ENCODE measurements around the gene CDC42EP1.

The CDC42EP1 gene

DNA sequence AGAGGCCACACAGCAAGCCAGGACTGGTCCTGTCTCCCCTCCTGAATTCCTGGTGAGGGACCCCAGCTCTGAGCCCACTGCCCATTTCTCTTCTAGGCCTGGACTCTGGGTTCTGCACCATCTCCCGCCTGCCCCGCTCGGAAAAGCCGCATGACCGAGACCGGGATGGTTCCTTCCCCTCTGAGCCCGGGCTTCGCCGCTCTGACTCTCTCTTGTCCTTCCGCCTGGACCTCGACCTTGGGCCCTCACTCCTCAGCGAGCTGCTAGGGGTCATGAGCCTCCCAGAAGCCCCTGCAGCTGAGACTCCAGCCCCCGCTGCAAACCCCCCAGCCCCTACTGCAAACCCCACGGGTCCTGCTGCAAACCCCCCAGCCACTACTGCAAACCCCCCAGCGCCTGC lies 7.7 kb downstream of the CDC42EP1 start:
- TF ChIP-seq, protein P1, sequence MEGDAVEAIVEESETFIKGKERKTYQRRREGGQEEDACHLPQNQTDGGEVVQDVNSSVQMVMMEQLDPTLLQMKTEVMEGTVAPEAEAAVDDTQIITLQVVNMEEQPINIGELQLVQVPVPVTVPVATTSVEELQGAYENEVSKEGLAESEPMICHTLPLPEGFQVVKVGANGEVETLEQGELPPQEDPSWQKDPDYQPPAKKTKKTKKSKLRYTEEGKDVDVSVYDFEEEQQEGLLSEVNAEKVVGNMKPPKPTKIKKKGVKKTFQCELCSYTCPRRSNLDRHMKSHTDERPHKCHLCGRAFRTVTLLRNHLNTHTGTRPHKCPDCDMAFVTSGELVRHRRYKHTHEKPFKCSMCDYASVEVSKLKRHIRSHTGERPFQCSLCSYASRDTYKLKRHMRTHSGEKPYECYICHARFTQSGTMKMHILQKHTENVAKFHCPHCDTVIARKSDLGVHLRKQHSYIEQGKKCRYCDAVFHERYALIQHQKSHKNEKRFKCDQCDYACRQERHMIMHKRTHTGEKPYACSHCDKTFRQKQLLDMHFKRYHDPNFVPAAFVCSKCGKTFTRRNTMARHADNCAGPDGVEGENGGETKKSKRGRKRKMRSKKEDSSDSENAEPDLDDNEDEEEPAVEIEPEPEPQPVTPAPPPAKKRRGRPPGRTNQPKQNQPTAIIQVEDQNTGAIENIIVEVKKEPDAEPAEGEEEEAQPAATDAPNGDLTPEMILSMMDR (IDR thresholded peaks at IDR 0.05; ENCODE audit: borderline replicate concordance, insufficient read depth, low read depth, low read length) = no peak
- no peak overlapping the region for H3K4me3 ChIP-seq (ENCODE audit: low read depth, low read length)

DNA sequence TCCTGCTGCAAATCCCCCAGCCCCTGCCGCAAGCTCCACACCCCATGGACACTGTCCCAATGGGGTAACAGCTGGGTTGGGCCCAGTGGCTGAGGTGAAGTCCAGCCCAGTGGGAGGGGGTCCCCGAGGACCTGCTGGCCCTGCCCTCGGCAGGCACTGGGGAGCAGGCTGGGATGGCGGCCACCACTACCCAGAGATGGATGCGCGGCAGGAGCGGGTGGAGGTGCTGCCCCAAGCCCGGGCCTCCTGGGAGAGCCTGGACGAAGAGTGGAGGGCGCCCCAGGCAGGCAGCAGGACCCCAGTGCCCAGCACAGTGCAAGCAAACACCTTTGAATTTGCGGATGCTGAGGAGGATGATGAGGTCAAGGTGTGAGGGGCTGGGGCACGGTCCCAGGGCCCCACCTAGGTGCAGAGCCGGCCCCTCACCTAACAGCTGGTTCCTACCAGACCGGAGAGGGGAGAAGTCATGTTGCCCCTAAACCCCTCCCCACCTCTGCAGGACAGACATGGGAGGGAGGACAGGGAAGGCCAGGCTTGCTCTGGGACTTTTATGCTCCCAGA lies 8.2 kb downstream of the CDC42EP1 start:
- TF ChIP-seq, protein P1 (IDR thresholded peaks at IDR 0.05; ENCODE audit: borderline replicate concordance, insufficient read depth, low read depth, low read length) = no peak
- H3K4me3 ChIP-seq (ENCODE audit: low read depth, low read length) = no peak overlapping the region

DNA sequence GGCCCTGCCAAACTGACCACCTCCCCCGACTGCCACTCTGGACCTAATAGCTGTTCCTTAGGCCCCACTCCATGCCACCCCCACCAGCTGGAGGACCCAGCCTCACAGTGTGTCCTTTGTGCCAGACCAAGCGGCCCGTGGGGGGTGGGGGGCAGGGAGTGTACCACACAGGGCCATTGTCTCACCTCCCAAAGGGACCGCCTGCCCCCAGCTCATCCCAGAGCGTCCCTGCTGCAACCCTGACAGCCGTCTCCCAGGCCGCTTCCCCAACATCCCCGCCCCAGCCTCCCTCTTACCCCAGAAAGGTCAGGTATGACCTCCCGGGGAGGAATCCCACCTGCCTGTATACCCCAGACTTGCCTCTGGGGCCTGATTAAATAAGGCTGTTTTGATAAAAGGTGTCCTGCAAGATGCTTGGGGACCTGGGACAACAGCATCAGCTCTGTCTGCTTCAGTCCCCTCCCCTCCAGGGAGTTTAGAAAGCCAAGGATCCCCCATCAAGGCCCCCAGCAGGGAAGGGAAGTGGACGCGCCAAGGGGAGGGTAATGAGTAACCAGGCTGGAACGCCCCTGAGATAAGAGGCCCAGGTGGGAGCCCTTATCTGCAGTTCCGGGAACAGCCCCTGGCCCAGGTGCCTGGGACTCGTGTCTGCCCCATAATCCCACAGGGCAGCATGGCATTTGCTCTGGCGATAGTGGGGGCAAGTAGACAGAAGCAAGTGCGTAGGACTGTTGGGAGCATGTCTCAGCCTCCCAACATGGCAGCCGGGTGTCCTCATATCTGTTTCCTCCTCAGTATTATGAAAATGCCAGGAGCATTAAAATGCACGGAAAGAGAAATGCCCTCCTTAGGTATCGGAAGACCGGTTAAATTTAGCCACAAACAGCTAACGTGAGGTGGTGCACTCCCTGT lies 9.0 kb downstream of the CDC42EP1 start:
- TF ChIP-seq, protein P1 (IDR thresholded peaks at IDR 0.05; ENCODE audit: borderline replicate concordance, insufficient read depth, low read depth, low read length) = no peak
- no peak overlapping the region for H3K4me3 ChIP-seq (ENCODE audit: low read depth, low read length)

DNA sequence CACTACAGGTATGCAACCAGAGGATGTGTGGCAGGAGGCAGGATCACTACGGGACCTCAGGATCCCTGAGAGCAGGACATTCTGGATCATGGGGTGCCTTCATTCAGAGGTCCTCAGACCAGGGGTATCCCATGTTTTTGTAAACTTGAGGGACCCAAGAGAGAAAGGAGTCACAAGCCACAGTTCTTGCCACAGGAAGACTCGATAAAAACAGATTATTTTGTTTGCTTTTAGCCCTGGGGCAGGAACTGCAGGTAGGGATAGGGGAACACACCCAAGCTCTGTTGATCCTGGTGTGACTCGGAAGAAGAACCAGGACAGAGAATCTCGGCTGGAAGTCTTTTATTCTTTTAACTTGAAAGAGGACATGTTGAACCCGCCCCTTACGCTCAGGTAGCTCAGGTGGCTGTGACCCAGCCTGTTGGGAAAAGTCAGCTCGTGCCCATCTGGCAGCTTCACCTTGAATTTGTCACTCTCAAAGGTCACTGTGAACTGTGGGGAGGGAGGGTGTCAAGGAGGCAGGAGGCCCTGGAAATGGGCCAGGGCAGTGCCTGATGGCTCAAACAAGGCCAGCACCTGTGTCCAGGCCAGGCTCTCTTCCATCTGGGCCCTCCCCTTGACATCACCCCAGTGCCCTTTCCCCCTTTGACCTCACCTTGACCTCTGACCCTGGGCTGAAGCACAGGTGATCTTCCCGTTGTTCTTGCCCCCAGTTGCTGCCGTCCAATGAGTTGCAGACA lies 9.8 kb downstream of the CDC42EP1 start:
- no peak overlapping the region for H3K4me3 ChIP-seq (ENCODE audit: low read depth, low read length)
- TF ChIP-seq, protein P1 (IDR thresholded peaks at IDR 0.05; ENCODE audit: borderline replicate concordance, insufficient read depth, low read depth, low read length) = no peak

DNA sequence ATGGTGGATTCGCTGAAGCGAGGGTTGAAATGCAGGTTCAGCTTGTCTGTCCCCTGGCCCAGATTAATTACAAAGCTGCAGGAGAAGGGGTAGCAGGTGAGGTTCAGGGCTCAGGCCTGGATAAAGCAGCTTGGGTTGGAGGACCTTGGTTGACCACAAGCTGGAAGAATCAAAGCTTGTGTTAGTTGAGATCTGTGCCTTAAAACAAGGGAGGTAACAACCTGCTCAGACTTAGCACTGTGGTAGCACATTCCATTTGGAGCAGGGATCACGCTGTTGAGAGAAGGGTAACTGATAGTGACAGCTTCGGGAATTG lies 10.3 kb downstream of the CDC42EP1 start:
- H3K4me3 ChIP-seq (ENCODE audit: low read depth, low read length) = no peak overlapping the region
- TF ChIP-seq, protein P1 (IDR thresholded peaks at IDR 0.05; ENCODE audit: borderline replicate concordance, insufficient read depth, low read depth, low read length) = no peak

DNA sequence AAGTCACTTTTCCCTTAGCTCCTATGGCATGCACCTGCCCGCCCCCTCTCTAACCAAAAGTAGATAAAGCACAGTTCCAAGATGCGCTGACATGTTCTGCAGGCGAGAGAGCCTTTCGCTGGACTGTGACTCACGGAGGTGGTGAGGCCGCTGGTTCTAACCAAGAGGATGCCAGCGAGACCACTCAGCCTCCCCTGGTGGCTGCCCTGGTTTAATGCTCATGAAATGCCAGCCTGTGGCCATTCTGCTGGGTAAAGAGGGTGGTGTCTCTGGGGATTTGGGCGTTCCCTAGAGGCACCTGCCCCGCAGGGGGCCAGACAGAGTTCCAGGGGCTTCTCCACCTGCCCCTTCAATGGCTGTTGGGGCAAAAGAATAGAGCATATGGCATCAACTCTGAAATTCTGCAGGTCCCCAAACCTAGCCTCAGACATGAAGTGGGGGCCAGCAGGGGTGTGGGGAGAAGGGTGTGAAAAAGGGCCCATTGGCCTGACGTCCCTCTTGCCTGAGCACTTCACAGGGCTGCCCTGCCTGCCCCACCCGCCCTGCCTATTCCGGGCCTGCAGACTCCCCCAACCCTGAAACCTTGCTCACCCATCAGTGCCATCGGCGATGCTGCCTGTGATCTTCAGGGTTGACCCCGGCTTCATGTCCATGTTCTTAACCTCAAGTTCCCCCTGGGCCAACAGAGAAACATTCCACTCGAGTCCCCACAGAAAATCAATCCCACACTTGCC lies 11.1 kb downstream of the CDC42EP1 start:
- no peak overlapping the region for H3K4me3 ChIP-seq (ENCODE audit: low read depth, low read length)
- TF ChIP-seq, protein P1 (IDR thresholded peaks at IDR 0.05; ENCODE audit: borderline replicate concordance, insufficient read depth, low read depth, low read length) = no peak
